ENCODE data around the gene NTN1. TPM values are rescaled to one million over a fixed set of nuclear protein-coding genes. Genes with fewer than 3 reads are reported as not detected.

NTN1 gene
- total RNA-seq, 1 donor = 0.36 TPM

DNA sequence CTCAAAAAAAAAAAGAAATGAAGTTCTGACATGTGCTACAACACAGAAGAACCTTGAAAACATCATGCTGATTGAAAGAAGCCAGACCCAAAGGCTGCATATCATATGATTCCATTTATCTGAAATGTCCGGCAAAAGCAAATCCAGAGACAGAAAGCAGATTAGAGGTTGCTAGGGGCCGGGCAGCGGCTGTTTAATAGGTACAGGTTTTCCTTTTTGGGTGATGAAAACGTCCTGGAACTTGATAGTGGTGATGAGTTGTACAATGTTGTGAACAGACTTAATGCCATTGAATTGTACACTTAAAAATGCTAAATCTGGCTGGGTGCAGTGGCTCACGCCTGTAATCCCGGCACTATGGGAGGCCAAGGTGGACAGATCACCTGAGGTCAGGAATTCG, 166.5 kb downstream of the NTN1 start:
- H3K4me3 ChIP-seq (ENCODE audit: insufficient read depth, low read length) = no peak overlapping the region
- no peak for DNase-seq (ENCODE audit: insufficient read length, low spot score, missing footprints)
- TF ChIP-seq, protein P1, sequence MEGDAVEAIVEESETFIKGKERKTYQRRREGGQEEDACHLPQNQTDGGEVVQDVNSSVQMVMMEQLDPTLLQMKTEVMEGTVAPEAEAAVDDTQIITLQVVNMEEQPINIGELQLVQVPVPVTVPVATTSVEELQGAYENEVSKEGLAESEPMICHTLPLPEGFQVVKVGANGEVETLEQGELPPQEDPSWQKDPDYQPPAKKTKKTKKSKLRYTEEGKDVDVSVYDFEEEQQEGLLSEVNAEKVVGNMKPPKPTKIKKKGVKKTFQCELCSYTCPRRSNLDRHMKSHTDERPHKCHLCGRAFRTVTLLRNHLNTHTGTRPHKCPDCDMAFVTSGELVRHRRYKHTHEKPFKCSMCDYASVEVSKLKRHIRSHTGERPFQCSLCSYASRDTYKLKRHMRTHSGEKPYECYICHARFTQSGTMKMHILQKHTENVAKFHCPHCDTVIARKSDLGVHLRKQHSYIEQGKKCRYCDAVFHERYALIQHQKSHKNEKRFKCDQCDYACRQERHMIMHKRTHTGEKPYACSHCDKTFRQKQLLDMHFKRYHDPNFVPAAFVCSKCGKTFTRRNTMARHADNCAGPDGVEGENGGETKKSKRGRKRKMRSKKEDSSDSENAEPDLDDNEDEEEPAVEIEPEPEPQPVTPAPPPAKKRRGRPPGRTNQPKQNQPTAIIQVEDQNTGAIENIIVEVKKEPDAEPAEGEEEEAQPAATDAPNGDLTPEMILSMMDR (IDR thresholded peaks at IDR 0.05; ENCODE audit: extremely low read depth, low read depth, low read length) = no peak

DNA sequence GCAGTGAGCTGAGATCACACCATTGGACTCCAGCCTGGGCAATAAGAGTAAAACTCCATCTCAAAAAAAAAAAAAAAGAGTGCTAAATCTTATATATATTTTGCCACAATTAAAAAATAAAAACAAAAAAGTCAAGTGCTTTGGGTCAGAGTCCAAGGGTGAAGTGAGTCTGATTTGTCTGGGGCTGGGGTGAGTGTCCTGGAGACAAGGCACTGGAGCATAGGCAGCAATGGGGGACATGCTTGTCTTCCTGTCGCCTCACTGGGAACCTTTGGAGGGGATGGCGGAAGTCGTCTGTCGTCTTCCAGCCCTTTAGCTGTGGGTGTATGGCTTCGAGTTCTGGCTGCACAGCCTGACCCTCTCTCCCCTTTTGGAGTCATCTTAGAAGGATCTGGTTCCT, 167.1 kb downstream of the NTN1 start:
- no peak overlapping the region for H3K4me2 ChIP-seq (ENCODE audit: insufficient read depth, low read length)
- H4K20me1 ChIP-seq (ENCODE audit: insufficient read depth, low read length) = no peaks in the 10 kb centered on the region
- no peak overlapping the region for H3K27ac ChIP-seq (ENCODE audit: low read depth, low read length)
- TF ChIP-seq, protein P1 (IDR thresholded peaks at IDR 0.05; ENCODE audit: extremely low read depth, low read depth, low read length) = no peak
- no peaks in the 10 kb centered on the region for H3K36me3 ChIP-seq (ENCODE audit: insufficient read depth, low read length)
- H3K9me3 ChIP-seq (ENCODE audit: low read depth, low read length) = no peaks in the 10 kb centered on the region
- no peak for DNase-seq (ENCODE audit: insufficient read length, low spot score, missing footprints)
- H2AFZ ChIP-seq (ENCODE audit: low read length) = no peak overlapping the region
- H3K4me3 ChIP-seq (ENCODE audit: insufficient read depth, low read length) = no peak overlapping the region
- H3K27me3 ChIP-seq (ENCODE audit: insufficient read depth, low read length) = no peaks in the 10 kb centered on the region
- H3K4me1 ChIP-seq (ENCODE audit: insufficient read depth, low read length) = no peaks in the 10 kb centered on the region
- no peaks in the 10 kb centered on the region for H3K79me2 ChIP-seq (ENCODE audit: insufficient read depth, low read length)

More for the DNA sequence above, 166.5 kb downstream of the NTN1 start:
- no peaks in the 10 kb centered on the region for H3K4me1 ChIP-seq (ENCODE audit: insufficient read depth, low read length)
- H3K36me3 ChIP-seq (ENCODE audit: insufficient read depth, low read length) = no peaks in the 10 kb centered on the region
- H2AFZ ChIP-seq (ENCODE audit: low read length) = no peak overlapping the region
- no peaks in the 10 kb centered on the region for H3K27me3 ChIP-seq (ENCODE audit: insufficient read depth, low read length)
- no peaks in the 10 kb centered on the region for H3K9me3 ChIP-seq (ENCODE audit: low read depth, low read length)
- H3K79me2 ChIP-seq (ENCODE audit: insufficient read depth, low read length) = no peaks in the 10 kb centered on the region
- H3K27ac ChIP-seq (ENCODE audit: low read depth, low read length) = no peak overlapping the region
- no peak overlapping the region for H3K4me2 ChIP-seq (ENCODE audit: insufficient read depth, low read length)
- H4K20me1 ChIP-seq (ENCODE audit: insufficient read depth, low read length) = no peaks in the 10 kb centered on the region

DNA sequence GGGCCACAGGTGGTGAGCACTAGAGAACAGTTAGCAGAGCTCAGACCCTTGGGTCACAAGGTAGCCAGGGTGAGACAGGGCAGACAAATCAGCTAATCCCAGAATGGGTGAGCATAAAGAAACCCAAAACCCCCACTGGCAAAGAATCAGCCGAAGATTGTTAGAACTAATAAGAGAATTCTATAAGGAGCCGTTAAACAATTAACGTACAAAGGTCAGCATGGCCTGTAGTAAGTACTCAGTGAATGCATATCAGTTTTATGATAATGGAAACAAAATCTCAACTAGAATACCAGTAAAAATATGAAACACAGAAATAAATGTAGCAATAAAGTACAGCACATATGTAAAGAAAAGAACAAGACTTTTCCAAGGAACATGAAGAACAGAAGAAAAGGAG, 168.6 kb downstream of the NTN1 start:
- TF ChIP-seq, protein P1 (IDR thresholded peaks at IDR 0.05; ENCODE audit: extremely low read depth, low read depth, low read length) = no peak
- Histone ChIP-seq H3K9me3 (ENCODE audit: low read depth, low read length) (no peaks in the 10 kb centered on the region), H4K20me1 (ENCODE audit: insufficient read depth, low read length) (no peaks in the 10 kb centered on the region), H3K27ac (ENCODE audit: low read depth, low read length) (no peak overlapping the region), H3K4me1 (ENCODE audit: insufficient read depth, low read length) (no peaks in the 10 kb centered on the region), H3K4me2 (ENCODE audit: insufficient read depth, low read length) (no peak overlapping the region), H3K27me3 (ENCODE audit: insufficient read depth, low read length) (no peaks in the 10 kb centered on the region), H3K4me3 (ENCODE audit: insufficient read depth, low read length) (no peak overlapping the region), H2AFZ (ENCODE audit: low read length) (no peak overlapping the region), H3K79me2 (ENCODE audit: insufficient read depth, low read length) (no peaks in the 10 kb centered on the region), H3K36me3 (ENCODE audit: insufficient read depth, low read length) (no peaks in the 10 kb centered on the region)
- no peak for DNase-seq (ENCODE audit: insufficient read length, low spot score, missing footprints)

DNA sequence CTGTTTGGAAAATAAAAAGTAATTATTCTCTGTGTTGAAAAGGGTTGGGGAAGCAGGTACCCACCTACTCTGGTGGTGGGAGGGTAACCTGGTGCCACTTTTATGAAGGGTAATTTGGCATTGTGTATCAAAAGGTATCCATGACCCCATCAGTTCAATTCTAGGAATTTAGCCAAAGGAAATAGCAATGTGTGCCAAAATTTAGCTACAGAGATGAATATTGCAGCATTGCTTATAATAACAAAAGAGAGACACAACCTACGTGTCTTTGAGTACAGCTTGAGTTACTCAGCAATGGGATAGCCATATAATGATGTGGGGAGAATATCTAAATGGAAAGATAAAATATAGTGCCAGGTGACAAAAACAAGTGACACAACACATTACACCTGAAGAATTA, 170.7 kb downstream of the NTN1 start:
- TF ChIP-seq, protein P1 (IDR thresholded peaks at IDR 0.05; ENCODE audit: extremely low read depth, low read depth, low read length) = no peak
- DNase-seq (ENCODE audit: insufficient read length, low spot score, missing footprints) = no peak
- H3K4me1 ChIP-seq (ENCODE audit: insufficient read depth, low read length) = no peaks in the 10 kb centered on the region

More for the DNA sequence above, 170.7 kb downstream of the NTN1 start:
- H4K20me1 ChIP-seq (ENCODE audit: insufficient read depth, low read length) = no peaks in the 10 kb centered on the region
- H3K79me2 ChIP-seq (ENCODE audit: insufficient read depth, low read length) = no peaks in the 10 kb centered on the region
- no peak overlapping the region for H2AFZ ChIP-seq (ENCODE audit: low read length)
- H3K4me2 ChIP-seq (ENCODE audit: insufficient read depth, low read length) = no peak overlapping the region
- H3K27me3 ChIP-seq (ENCODE audit: insufficient read depth, low read length) = no peaks in the 10 kb centered on the region
- no peak overlapping the region for H3K27ac ChIP-seq (ENCODE audit: low read depth, low read length)
- no peaks in the 10 kb centered on the region for H3K36me3 ChIP-seq (ENCODE audit: insufficient read depth, low read length)
- H3K9me3 ChIP-seq (ENCODE audit: low read depth, low read length) = no peaks in the 10 kb centered on the region
- no peak overlapping the region for H3K4me3 ChIP-seq (ENCODE audit: insufficient read depth, low read length)
